ENCODE results near the gene ATP8A2.
A peak's percentile ranks its signal among the peaks of the same experiment; 100 is the strongest.
"Not testable (repeated sequence)": the region's sequence is repeated elsewhere in the genome, so short reads cannot be mapped to it uniquely, and the experiment has no call there.

The ATP8A2 gene

DNA sequence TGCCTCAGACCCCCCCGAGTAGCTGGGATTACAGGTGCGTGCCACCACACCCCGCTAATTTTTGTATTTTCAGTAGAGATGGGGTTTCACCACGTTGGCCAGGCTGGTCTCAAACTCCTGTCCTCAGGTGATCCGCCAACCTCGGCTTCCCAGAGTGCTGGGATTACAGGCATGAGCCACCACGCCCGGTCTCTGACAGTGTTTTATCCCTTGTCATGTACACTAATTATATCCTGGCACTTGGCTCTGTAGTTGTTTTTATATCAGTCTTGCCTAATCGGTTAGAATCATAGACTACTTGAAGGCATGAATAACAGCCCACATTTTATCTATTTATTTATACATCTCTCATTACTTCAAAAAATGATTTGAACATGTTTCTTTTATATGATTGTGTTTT is 455.4 kb downstream of the ATP8A2 start:
- DNase-seq = not testable (repeated sequence)

DNA sequence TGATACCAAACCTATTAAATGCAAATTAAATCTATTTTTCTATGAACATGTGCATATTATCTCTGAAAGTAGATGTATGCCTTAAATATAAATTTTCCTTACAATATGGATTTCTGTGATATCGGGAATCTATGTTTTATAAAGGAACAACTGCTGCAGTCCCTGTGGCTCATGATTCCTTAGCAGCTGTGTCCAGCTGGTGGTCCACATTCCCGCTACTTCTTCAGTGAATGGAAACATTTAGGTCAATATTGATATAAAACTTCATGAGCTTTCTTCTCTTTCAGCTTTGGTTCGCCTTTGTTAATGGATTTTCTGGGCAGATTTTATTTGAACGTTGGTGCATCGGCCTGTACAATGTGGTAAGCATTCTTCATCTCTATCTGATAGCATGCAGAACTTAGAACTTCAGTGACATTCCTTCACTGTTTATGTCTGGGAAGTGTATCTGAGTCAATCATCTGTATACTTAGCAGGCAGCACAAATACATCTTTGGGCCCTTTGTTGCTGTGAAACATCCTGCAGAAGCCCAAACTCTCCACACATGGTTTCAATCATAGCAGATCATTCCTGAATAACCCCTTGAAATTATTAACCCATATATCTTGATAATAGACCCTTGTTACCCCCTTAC is 456.2 kb downstream of the ATP8A2 start:
- no peak for DNase-seq

DNA sequence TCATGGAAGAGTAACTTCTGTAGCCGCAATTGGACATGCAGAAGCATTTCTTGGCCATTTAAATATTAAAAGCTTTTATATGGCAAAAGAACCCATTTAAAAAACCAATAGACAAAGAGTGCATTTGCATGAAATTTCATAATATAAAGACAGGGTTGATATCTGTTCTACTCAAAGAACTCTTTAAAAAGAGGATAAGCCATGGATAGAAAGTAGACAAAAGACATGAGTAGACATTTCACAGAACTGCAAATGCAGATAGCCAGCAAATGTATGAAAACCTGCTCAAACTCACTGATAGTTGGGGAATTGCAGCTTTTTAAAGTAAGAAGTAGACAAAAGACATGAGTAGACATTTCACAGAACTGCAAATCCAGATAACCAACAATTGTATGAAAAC is 462.0 kb downstream of the ATP8A2 start:
- no peak for DNase-seq

DNA sequence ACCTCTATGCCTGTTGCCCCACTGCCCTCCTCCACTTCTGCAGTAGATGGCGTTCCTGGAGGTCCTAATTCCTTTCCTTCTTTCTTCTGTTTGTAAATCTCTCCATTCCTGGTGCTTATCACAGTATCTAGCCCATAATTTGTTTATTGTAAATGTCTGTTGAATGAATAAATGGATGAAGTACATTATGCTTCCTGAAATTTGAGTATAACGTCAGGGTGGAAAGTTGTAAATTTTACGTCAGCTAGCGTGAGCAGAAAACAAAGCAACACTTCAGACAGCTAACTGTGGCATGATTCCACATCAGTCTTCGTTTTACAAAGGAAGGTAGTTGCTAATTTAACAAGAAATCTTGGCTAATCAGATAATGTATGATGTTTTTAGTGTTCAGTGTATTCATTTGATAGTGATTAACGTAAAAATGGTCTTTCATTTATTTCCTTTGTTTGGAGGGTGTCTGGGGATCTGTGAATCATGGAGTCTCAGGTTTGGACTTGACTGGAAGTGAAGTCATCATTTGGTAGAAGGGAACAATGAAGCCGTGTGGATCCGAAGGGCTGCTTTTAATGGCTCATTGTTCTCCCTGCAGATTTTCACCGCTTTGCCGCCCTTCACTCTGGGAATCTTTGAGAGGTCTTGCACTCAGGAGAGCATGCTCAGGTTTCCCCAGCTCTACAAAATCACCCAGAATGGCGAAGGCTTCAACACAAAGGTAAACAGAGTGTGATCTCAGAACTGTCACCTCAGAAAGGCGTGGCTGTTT is 465.0 kb downstream of the ATP8A2 start:
- DNase-seq = peak; percentile 24

GRCh38 chr13:25839371-25839770 is 467.6 kb downstream of the ATP8A2 start:
- no peak for DNase-seq

DNA sequence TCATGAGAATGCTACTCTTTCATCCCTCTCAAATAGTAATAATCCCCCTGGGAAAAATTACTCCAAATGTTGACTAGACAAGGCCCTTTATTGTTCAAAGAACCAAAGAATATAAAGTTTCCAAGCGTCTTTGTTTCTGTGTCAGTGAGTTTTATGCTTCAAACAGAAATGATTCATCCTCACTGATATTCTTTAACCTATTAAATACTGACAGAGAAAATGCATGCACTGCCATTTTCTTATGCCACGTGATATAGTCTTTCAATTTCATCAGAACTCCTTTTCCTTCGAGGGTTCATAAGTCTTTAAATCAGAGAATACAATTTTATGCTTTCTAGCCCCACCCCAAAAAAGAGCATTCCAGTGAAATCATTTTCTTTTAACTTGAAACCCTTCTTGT is 468.5 kb downstream of the ATP8A2 start:
- DNase-seq = no peak

GRCh38 chr13:25840931-25841330 is 469.2 kb downstream of the ATP8A2 start:
- DNase-seq = no peak

- no peak for DNase-seq
These were observed 471.9 kb downstream of the ATP8A2 start for GRCh38 chr13:25843692-25844091.

- no peak for DNase-seq
These were observed 473.0 kb downstream of the ATP8A2 start for GRCh38 chr13:25844559-25845434.

DNA sequence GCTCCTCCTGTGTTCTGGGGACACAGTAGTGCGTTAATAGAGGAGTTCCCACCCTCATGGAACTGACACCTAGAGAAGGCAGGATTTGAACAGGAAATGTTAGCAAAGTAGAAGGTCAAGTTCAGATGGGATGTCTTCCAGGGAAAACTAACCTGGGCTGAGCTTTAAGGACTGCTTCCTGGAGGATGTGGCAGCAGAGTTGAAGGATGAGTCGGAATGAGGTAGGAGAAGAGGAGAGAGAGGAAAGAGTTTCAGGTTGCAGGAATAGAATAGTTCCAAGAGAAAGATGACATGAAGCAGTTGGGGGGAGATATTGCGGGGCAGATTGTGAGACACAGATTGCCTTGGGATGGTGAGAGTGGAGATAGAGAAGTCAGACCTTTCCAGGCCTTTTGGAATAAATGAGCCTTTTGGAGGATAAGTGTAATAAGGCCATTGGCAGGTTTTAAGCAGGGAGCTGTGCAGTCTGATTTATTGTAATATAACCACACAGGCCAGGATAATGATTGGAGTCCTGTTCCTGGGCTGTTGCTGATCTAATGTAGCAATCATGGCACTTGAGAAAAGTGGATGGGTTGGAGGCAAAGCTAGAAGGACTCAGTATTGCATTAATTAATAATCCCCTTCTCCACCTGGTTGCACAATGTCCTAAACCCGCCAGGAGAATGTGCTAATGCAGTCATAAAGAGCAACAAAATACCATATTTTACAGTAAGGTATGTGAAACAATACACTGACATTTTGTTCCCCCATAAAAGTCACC is 474.6 kb downstream of the ATP8A2 start:
- DNase-seq = no peak

DNA sequence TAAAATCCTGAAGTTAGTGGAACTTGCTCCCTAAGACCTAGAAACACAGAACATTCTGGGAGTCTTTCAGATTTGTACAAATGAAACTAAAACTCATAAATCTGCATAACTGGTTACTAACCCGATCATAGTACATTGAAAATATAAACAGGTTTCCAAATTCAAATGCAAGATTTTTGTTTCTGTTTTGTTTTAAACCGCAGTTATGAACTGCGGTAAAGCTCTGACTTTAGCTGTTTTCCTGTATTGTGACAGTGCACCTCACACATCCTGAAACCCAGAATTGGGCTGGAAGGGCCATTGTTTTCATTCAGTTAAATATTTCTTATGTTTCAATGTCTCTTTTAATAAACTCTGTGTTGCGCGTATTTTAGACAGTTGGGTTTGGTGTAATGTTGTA is 475.4 kb downstream of the ATP8A2 start:
- no peak for DNase-seq

- no peak for DNase-seq
These were observed 476.2 kb downstream of the ATP8A2 start for GRCh38 chr13:25847635-25848626.

DNA sequence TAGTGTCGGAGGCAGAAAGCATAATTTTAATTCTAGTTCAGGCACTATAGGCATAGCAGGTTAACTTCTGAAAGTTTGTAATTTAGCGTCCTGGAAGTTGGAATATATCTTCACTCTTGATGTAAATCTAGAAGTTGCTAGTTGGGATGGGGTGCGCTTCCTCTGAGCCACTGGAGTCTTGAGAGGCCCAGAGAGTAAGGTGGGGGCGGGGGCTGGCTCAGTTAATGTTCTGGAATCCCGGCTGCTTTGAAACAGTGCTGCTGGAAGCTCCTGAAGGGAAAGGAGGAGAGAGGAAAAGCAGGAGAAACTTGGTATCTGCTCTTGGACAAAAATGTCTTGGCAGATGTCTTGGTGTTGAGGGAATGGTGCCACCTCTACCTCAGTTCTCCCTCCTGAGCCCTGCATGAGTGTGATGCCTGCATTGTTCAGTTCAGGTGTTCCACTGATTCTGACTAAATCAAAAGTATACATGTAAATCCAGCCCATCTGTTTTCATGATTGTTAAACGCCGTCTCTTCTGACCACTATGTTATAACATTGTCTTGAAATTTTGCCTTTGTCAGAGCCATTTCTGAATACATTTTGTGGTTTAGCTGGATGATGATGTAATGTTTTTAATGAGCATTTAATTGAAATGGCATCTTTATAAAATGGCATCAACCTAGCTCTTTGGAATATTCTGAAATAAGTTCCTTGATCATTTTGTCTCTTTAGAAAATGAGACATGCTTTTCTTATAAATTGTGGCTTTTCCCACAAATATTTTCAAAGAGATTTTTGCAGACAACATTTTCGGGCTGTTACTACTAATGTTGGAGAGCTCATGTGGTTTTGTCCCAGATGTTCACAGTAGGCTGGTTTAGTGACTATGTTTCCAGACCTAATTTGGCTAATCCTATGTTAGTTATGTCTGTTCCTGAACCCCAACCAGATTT is 477.3 kb downstream of the ATP8A2 start:
- no peak for DNase-seq

DNA sequence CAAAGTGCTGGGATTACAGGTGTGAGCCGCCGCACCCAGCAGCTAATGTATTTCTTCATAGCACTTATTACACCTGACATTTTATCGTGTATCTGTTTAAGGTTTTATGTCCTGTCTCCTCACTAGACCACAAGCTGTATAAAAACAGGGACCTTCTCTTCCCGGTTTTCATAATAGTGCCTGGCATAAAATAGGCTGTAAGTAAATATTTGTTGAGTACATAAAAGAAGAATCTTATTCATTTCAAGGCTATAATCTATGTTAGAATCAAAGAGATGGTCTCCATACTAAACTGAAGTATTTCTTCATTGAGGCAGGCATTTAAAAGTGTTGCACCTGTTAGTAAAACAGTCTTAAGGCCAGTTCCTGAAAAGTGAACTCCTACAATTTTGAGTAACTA is 486.1 kb downstream of the ATP8A2 start:
- DNase-seq = peak; percentile 42

DNA sequence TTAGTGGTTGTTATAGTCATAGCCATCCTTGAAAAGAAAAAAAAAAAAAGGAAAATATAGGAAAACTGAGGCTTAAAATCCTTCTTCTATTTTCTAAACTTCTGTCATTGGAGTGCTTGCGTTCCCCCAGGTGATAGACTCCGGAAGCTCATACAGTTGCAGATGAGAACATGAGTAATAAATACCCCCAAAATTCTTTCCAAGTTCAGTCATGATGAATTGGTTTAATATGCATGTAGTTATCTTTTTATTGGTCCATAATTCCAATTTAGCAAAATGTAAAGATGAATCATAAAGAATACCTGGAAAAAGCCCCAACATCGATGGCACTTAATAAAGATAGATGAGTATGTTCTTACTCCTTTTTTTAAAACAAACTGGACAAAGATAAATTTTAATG is 487.8 kb downstream of the ATP8A2 start:
- no peak for DNase-seq

DNA sequence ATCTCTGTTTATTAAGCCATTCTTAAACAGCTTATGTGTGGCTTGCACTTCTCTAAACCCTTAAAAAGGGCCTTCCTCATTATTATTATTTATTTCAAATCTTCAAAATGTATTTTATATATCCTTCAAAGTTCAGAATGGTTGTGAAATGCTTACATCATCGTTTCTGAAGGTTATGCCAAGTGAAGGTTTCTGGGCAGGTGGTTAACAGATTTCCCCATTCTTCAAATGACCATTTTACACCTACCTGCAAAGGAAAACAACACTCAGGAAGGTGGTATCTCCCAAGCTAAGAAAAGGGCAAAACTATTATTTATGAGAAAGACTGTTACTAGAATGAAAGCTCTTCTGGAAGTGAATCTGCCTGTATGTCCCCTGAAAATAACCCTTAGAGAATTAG is 488.5 kb downstream of the ATP8A2 start:
- no peak for DNase-seq

GRCh38 chr13:25860862-25861261 is 489.1 kb downstream of the ATP8A2 start:
- peak; percentile 80 for DNase-seq

DNA sequence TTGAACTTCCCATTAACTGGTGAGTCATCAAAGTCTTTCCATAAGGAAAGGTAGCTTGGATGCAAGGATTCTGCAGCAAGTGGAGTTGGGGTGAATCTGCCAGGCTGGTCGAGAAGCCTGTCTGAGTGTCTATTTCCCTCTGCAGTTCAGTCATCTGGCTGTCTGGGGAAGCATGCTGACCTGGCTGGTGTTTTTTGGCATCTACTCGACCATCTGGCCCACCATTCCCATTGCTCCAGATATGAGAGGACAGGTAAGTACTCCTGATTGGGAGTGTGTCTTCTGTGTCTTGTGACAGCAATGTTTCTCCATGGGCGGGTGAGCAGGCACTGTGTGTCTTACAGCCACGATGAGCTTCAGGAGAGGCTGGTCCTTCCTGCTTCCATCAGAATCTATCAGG is 490.4 kb downstream of the ATP8A2 start:
- no peak for DNase-seq

GRCh38 chr13:25864116-25864515 is 492.3 kb downstream of the ATP8A2 start:
- no peak for DNase-seq

GRCh38 chr13:25864936-25865335 is 493.2 kb downstream of the ATP8A2 start:
- no peak for DNase-seq

- no peak for DNase-seq
These were observed 493.6 kb downstream of the ATP8A2 start for GRCh38 chr13:25865391-25865790.
